Fibroblast of villous mesenchyme (primary cell): Measurements from ENCODE around the gene PINLYP. TPM values are rescaled to one million over a fixed set of nuclear protein-coding genes. Genes with fewer than 3 reads are reported as not detected.
A peak's percentile ranks its signal among the peaks of the same experiment; 100 is the strongest.

Source experiments
- DNase-seq: peaks from one replicate; pipeline ENCODE4 v3.0.0-alpha.2; 2010; ENCODE audit warnings: low read depth
- H3K4me3 ChIP-seq: 2 replicates; pipeline ENCODE4 v1.5.1; 2011; ENCODE audit warnings: low read depth, mild to moderate bottlenecking, low read length
- total RNA-seq: library from RNA; depleted of rRNA; stranded (reverse); fragments of >200 nt; gene quantifications from 2 replicates; pipeline ENCODE4 v1.2.3, GENCODE V29; 2012
- TF ChIP-seq, protein P1 (sequence below): IDR thresholded peaks from 2 replicates; pipeline ENCODE4 v1.5.1; 2012; ENCODE audit warnings: low read depth, mild to moderate bottlenecking, low read length; ENCODE audit not compliant: insufficient read depth

The PINLYP gene
- total RNA-seq, 1 donor, result 3.5 TPM

DNA sequence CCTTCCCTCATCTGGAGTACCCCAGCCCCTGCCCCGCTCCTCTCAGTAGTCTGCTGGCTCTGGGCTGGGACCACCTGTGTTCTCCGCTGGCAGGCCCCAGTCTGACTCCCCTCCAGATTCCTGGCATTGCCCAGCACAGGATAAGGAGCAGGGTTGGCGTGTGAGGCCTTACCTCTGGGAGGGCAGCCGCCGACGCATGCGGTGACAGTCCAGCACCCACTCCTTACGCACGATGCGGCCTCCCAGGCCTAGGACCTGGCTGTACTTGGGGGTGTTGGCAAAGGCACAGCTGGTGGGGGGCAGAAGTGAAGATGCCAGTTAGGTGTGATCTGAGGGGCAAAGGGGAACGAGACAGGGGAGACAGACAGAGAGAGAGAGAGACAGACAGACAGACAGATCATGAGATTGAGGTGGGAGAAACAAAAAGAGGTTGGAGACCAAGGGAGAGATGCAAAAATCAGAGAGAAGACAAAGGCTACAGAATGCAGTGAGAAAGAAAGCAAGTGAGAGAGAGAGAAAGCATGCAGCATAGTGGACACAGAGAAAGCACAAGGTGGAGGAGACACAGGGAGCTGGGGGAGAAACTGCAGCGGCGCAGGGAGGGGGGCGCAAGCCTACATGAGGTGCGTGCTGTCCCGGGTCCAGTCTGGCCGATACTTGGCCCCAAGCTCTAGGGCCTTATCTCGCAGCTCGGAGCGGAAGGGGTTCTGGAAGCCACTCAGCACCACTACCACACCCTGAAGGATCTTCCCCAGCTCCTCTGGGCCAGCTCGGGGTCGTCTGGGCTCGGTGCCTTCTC, 24.0 kb upstream of the PINLYP start:
- no peak for DNase-seq
- TF ChIP-seq, protein P1, sequence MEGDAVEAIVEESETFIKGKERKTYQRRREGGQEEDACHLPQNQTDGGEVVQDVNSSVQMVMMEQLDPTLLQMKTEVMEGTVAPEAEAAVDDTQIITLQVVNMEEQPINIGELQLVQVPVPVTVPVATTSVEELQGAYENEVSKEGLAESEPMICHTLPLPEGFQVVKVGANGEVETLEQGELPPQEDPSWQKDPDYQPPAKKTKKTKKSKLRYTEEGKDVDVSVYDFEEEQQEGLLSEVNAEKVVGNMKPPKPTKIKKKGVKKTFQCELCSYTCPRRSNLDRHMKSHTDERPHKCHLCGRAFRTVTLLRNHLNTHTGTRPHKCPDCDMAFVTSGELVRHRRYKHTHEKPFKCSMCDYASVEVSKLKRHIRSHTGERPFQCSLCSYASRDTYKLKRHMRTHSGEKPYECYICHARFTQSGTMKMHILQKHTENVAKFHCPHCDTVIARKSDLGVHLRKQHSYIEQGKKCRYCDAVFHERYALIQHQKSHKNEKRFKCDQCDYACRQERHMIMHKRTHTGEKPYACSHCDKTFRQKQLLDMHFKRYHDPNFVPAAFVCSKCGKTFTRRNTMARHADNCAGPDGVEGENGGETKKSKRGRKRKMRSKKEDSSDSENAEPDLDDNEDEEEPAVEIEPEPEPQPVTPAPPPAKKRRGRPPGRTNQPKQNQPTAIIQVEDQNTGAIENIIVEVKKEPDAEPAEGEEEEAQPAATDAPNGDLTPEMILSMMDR, result no peak
- no peak overlapping the region for H3K4me3 ChIP-seq

- DNase-seq, result no peak
- TF ChIP-seq, protein P1, result no peak
- H3K4me3 ChIP-seq, result no peak overlapping the region
Measured at GRCh38 chr19:43552198-43552450, 23.5 kb upstream of the PINLYP start.

DNA sequence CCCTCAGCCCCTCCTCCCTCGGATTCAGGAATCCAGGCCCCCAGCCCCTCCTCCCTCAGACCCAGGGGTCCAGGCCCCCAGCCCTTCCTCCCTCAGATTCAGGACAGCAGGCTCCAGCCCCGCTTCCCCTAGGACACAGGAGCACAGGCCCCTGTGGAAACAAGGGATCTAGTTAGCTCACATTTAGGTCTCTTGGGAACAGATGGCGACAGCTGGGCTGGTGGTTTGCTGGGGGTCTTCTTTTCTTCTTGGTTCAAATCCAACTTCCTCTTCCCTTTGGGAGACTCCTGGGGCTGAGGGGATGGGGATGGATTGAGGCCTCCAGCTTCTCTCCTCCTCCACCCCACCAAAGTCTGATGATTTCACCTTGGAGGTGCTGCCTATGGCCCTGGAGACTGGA, 23.0 kb upstream of the PINLYP start:
- no peak for DNase-seq
- H3K4me3 ChIP-seq, result no peak overlapping the region
- TF ChIP-seq, protein P1, result no peak

DNA sequence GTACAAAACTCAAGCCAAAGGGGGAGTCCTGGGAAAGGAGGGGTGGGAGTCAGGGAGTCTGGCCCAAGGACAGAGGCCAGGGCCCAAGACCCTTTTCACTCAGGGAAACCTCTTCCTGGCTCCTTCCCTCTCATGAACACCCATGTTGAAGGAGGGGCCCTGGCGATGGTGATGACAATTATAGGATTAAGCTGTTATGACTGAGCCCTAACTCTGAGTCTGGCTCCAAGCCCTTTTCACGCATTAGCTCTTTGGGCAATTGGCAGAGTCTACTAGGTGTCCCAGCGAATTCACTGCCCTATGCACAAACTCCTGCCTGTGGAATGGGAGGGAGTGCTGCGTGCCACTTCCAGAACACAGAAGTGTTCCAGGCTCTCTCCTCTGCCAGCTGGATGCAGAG, 21.9 kb upstream of the PINLYP start:
- no peak for DNase-seq
- TF ChIP-seq, protein P1, result no peak
- H3K4me3 ChIP-seq, result no peak overlapping the region

DNA sequence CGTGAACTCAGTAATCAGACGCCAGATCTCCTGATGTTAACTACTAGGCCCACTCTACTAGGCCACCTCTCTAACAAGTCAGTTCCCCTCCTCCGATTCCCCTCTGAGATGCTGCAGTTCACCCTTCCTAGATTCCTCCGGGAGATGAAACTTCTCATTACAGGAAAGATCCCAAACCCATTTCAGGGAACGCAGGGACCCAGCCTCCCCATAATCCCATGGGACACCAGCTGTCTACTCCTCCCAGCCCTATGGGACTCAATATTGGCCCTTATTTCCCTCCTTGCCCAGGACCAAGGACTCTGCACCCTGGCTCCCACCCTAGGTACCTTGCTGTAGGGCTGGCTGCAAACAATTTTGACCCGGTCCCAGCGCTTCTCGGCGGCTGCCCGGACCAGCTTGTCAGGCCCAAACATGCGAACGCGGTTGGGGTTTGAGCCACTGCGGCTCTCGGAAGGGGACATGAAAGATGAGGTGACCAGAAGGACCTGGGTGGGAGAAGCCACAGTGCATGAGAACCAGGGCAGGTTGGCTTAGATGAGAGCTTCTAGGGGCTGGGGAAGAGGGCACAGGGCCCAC, 21.2 kb upstream of the PINLYP start:
- H3K4me3 ChIP-seq, result no peak overlapping the region
- no peak for DNase-seq
- TF ChIP-seq, protein P1, result no peak

DNA sequence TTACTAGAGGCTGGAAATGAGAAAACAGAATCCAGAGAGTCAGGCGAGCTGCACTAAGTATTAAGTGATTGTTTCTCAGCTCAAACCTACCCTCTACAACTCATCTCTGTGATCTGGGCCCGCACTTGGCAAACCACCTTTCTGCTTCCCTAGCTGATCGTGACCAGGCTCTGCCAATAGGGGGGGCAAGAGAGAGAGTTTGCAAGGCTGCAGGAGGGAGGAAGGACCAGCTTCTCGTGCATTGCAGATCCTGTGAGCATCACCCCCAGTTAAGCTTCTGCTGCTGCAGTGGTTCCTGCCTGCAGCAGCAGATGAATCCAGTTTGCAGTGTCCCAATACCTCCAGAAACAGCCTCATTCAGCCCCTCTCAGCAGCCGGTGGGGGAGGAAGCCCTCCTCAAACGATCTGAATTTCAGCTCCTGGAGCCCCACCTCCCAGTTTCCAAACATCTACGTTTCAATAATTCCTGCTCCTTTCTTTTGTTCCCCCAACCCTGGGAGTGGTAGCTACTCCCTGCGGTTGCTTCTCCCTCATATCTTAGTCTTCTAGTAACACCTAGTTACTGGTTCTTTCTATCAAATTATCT, 20.3 kb upstream of the PINLYP start:
- peak; percentile 72 for DNase-seq
- no peak overlapping the region for H3K4me3 ChIP-seq
- TF ChIP-seq, protein P1, result peak; percentile 94
